Non-pigmented ciliary epithelial cell (primary cell): ENCODE data around the gene PCNX1.
A peak's percentile ranks its signal among the peaks of the same experiment; 100 is the strongest.
"Not testable (repeated sequence)": the region's sequence is repeated elsewhere in the genome, so short reads cannot be mapped to it uniquely, and the experiment has no call there.

Experiments used
- DNase-seq: peaks from one replicate; pipeline ENCODE4 v3.0.0-alpha.2; 2010; ENCODE audit warnings: low read depth

The PCNX1 gene

GRCh38 chr14:71019917-71020316, 112.7 kb downstream of the PCNX1 start:
- not testable (repeated sequence) for DNase-seq

GRCh38 chr14:71021347-71022011, 114.2 kb downstream of the PCNX1 start:
- DNase-seq, result peak; percentile 46

- no peak for DNase-seq
These were observed 115.0 kb downstream of the PCNX1 start for GRCh38 chr14:71022012-71022869.

GRCh38 chr14:71022939-71023338, 115.7 kb downstream of the PCNX1 start:
- DNase-seq, result no peak

- no peak for DNase-seq
These were observed 122.0 kb downstream of the PCNX1 start for GRCh38 chr14:71029236-71029781.

GRCh38 chr14:71031000-71031399, 123.7 kb downstream of the PCNX1 start:
- no peak for DNase-seq

GRCh38 chr14:71036433-71036832, 129.2 kb downstream of the PCNX1 start:
- DNase-seq, result no peak

GRCh38 chr14:71048393-71048792, 141.1 kb downstream of the PCNX1 start:
- no peak for DNase-seq

GRCh38 chr14:71049435-71050133, 142.3 kb downstream of the PCNX1 start:
- DNase-seq, result no peak

GRCh38 chr14:71050227-71050823, 143.1 kb downstream of the PCNX1 start:
- no peak for DNase-seq

- DNase-seq, result no peak
These were observed 147.4 kb downstream of the PCNX1 start for GRCh38 chr14:71054706-71055105.

- no peak for DNase-seq
These were observed 148.9 kb downstream of the PCNX1 start for GRCh38 chr14:71056168-71056567.

GRCh38 chr14:71060274-71060673, 153.0 kb downstream of the PCNX1 start:
- DNase-seq, result no peak

- DNase-seq, result no peak
These were observed 153.7 kb downstream of the PCNX1 start for GRCh38 chr14:71060825-71061455.

- DNase-seq, result no peak
These were observed 154.2 kb downstream of the PCNX1 start for GRCh38 chr14:71061458-71061857.

GRCh38 chr14:71062581-71063303, 155.5 kb downstream of the PCNX1 start:
- DNase-seq, result no peak

GRCh38 chr14:71063351-71063750, 156.1 kb downstream of the PCNX1 start:
- no peak for DNase-seq

- not testable (repeated sequence) for DNase-seq
These were observed 157.5 kb downstream of the PCNX1 start for GRCh38 chr14:71064747-71065146.

- DNase-seq, result no peak
These were observed 162.9 kb downstream of the PCNX1 start for GRCh38 chr14:71070169-71070568.

GRCh38 chr14:71071042-71071441, 163.8 kb downstream of the PCNX1 start:
- no peak for DNase-seq
